ENCODE measurements around the gene RANBP3L.

RANBP3L gene

DNA sequence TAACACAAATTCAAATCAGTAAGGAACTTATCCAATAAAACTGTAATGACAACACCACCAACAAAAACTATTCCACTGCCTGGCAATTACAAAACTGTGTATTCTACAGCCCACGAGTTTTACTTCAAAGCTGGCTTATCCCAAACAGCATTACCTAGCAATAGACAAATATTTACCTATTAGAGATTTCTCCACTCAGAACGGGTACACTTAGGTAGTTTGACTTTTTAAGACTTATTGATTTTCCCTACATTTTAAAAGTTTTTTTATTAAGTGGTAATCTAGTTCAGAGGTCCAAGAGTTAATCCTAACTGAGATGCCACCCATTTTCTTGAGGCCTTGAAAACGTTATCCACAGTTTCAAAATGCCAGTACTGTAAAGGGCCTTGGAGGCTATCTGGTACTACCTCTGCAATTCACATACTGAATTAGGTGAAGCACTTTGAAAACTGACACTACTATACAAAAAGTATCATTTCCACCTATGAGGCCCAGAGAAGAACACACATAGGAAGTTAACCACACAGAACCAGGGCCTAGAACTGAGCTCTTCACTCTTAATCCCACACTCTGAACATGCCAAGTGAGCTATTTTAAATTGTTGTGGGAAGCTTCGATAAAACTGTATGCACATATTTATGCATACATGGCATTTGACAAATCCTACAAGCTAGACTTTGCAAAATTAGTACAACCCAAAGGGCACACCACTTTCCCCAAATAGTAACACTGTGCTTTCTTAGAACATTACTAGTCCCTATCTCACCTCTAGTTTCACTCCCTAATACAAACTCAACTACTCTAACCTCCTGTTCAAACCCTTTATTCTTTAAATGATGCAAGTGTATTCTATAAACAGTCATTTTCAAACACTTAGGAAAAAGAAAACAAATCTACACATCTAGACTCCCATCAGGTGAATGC is 62.1 kb downstream of the RANBP3L start:
- no peak for ATAC-seq
- TF ChIP-seq ESRRG (CRISPR knock-in tag; IDR thresholded peaks at IDR 0.05) = no peak
- no peak for TF ChIP-seq ZFP3 (CRISPR knock-in tag; IDR thresholded peaks at IDR 0.05)
- no peak for TF ChIP-seq ZFP30 (CRISPR knock-in tag; IDR thresholded peaks at IDR 0.05)
- TF ChIP-seq ARNTL (CRISPR knock-in tag; IDR thresholded peaks at IDR 0.05; ENCODE audit: borderline replicate concordance, low read depth) = no peak

GRCh38 chr5:36238502-36239295 is 63.0 kb downstream of the RANBP3L start:
- TF ChIP-seq ZFP3 (CRISPR knock-in tag; IDR thresholded peaks at IDR 0.05) (no peak), ZFP30 (CRISPR knock-in tag; IDR thresholded peaks at IDR 0.05) (no peak), ARNTL (CRISPR knock-in tag; IDR thresholded peaks at IDR 0.05; ENCODE audit: borderline replicate concordance, low read depth) (no peak), PPARA (CRISPR knock-in tag; IDR thresholded peaks at IDR 0.05; ENCODE audit: borderline replicate concordance) (no peak), PATZ1 (CRISPR knock-in tag; IDR thresholded peaks at IDR 0.05; ENCODE audit: borderline replicate concordance) (no peak), RARB (CRISPR knock-in tag; IDR thresholded peaks at IDR 0.05) (no peak), ESRRG (CRISPR knock-in tag; IDR thresholded peaks at IDR 0.05) (no peak), BACH2 (CRISPR knock-in tag; IDR thresholded peaks at IDR 0.05; ENCODE audit: borderline replicate concordance) (no peak), ZNF70 (CRISPR knock-in tag; IDR thresholded peaks at IDR 0.05) (no peak), OSR1 (CRISPR knock-in tag; IDR thresholded peaks at IDR 0.05) (no peak), ISL1 (CRISPR knock-in tag; IDR thresholded peaks at IDR 0.05) (no peak), SNAI2 (CRISPR knock-in tag; IDR thresholded peaks at IDR 0.05) (no peak)
- TF ChIP-seq, protein P1, sequence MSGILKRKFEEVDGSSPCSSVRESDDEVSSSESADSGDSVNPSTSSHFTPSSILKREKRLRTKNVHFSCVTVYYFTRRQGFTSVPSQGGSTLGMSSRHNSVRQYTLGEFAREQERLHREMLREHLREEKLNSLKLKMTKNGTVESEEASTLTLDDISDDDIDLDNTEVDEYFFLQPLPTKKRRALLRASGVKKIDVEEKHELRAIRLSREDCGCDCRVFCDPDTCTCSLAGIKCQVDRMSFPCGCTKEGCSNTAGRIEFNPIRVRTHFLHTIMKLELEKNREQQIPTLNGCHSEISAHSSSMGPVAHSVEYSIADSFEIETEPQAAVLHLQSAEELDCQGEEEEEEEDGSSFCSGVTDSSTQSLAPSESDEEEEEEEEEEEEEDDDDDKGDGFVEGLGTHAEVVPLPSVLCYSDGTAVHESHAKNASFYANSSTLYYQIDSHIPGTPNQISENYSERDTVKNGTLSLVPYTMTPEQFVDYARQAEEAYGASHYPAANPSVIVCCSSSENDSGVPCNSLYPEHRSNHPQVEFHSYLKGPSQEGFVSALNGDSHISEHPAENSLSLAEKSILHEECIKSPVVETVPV (CRISPR knock-in tag; IDR thresholded peaks at IDR 0.05) = no peak
- ATAC-seq = no peak

DNA sequence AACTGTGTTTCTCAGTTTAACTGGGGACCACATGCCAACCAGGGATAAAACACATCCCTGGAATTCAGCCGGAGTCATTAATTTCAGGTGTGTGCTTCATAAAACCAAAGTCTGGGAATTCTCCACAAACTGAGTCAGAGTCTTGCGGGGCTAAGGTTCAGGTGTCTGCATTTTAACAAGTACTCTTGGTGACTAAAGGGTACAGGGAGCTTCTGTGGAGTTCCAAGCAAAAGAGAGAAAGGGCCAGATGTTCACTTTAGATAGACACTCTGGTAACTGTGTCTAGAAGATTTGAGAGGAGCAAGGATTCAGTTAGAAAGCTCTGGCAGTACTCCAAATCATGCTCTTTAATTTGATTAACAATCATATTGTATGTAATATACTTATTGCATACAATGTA is 64.0 kb downstream of the RANBP3L start:
- TF ChIP-seq, protein P2, sequence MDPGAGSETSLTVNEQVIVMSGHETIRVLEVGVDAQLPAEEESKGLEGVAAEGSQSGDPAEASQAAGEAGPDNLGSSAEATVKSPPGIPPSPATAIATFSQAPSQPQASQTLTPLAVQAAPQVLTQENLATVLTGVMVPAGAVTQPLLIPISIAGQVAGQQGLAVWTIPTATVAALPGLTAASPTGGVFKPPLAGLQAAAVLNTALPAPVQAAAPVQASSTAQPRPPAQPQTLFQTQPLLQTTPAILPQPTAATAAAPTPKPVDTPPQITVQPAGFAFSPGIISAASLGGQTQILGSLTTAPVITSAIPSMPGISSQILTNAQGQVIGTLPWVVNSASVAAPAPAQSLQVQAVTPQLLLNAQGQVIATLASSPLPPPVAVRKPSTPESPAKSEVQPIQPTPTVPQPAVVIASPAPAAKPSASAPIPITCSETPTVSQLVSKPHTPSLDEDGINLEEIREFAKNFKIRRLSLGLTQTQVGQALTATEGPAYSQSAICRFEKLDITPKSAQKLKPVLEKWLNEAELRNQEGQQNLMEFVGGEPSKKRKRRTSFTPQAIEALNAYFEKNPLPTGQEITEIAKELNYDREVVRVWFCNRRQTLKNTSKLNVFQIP (CRISPR knock-in tag; IDR thresholded peaks at IDR 0.05; ENCODE audit: borderline replicate concordance, low read depth) = no peak
- TF ChIP-seq, protein P3, sequence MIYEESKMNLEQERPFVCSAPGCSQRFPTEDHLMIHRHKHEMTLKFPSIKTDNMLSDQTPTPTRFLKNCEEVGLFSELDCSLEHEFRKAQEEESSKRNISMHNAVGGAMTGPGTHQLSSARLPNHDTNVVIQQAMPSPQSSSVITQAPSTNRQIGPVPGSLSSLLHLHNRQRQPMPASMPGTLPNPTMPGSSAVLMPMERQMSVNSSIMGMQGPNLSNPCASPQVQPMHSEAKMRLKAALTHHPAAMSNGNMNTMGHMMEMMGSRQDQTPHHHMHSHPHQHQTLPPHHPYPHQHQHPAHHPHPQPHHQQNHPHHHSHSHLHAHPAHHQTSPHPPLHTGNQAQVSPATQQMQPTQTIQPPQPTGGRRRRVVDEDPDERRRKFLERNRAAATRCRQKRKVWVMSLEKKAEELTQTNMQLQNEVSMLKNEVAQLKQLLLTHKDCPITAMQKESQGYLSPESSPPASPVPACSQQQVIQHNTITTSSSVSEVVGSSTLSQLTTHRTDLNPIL (CRISPR knock-in tag; IDR thresholded peaks at IDR 0.05; ENCODE audit: low read depth) = no peak
- TF ChIP-seq ZNF8 (CRISPR knock-in tag; IDR thresholded peaks at IDR 0.05) (no peak), PATZ1 (CRISPR knock-in tag; IDR thresholded peaks at IDR 0.05; ENCODE audit: borderline replicate concordance) (no peak), TOX (CRISPR knock-in tag; IDR thresholded peaks at IDR 0.05; ENCODE audit: borderline replicate concordance) (no peak), ESRRG (CRISPR knock-in tag; IDR thresholded peaks at IDR 0.05) (no peak), PPARA (CRISPR knock-in tag; IDR thresholded peaks at IDR 0.05; ENCODE audit: borderline replicate concordance) (no peak), BACH2 (CRISPR knock-in tag; IDR thresholded peaks at IDR 0.05; ENCODE audit: borderline replicate concordance) (no peak), OSR1 (CRISPR knock-in tag; IDR thresholded peaks at IDR 0.05) (no peak), RARB (CRISPR knock-in tag; IDR thresholded peaks at IDR 0.05) (no peak), TCF4 (CRISPR knock-in tag; IDR thresholded peaks at IDR 0.05; ENCODE audit: borderline replicate concordance) (no peak), SNAI2 (CRISPR knock-in tag; IDR thresholded peaks at IDR 0.05) (no peak), ISL1 (CRISPR knock-in tag; IDR thresholded peaks at IDR 0.05) (no peak), ZFP30 (CRISPR knock-in tag; IDR thresholded peaks at IDR 0.05) (no peak), GLIS3 (CRISPR knock-in tag; IDR thresholded peaks at IDR 0.05) (no peak), CSDC2 (CRISPR knock-in tag; IDR thresholded peaks at IDR 0.05) (no peak), ZC3H10 (CRISPR knock-in tag; IDR thresholded peaks at IDR 0.05) (no peak), ZNF70 (CRISPR knock-in tag; IDR thresholded peaks at IDR 0.05) (no peak)
- TF ChIP-seq, protein P1 (CRISPR knock-in tag; IDR thresholded peaks at IDR 0.05) = no peak

More for the DNA sequence above, 64.0 kb downstream of the RANBP3L start:
- no peak for ATAC-seq
